ENCODE data around the gene GH2.
"Not testable (repeated sequence)": the region's sequence is repeated elsewhere in the genome, so short reads cannot be mapped to it uniquely, and the experiment has no call there.

Gene GH2

DNA sequence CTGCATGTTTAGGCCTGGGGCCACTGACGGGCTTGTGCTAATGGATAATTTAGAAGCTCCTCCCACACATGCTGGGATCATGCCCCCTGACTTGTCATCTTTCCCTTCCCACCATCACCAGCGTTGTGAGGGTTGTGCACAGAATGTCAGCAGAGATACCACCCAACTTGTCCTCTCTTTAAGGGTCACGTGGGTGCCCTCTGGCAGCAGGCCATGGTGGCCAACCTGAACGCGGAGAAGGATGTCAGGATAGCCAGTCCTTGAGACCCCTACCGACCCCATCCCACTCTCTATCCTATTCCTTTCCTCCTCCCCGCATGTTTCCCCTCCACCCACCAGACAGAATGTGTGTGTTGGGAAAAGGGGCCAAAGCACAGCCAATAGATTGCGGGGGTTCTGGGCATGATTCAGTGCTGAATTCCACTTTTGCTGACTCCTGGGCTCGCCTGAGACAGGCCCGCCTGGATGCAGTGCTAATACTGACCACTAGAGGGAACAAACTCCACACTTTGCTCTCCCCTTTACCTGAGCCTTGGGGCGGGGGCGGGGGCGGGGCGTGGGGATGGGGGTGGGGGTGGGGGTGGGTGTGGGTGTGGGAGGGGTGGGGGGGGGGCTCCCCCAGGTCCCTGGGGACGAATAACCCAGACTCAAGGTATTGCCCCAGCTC lies at the start of gene GH2:
Gene GH2 (minus strand): TSS at position 10 of the 667 bp plus-strand sequence. CDS start 143 bp downstream, outside the sequence.
- DNase-seq: peak; percentile 8 to 69

DNA sequence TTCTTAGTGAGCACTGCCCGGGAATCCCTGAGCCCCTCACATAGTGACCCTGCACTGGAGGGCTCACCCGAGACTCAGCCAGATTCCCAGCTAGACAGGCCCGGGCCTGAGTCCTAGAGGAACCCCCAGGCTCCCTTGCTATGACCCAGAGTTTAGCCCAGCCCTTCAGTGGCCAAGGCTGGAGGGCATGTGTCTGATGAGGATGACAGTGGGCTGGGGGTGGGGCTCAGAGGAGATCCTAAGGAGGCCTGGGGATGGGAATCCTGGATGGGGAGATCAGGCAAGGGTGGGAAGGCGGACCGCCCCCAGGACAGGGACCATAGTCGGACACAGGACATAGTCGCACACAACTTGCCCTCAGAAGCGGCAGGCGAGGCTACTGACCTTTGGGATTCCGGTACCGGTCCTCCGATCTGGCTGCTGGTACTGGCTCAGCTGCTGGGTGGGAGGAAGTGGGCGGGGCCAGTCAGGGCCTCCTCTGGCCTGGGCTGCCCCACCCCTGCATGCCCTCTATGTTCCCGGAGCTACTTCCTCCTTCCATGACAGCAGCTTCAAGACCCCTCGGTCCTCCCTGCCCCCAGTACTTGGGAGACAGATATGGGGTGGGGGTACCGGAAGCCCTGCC lies 49.3 kb upstream of the GH2 start:
- peak; percentile 45 to 48 for DNase-seq

DNA sequence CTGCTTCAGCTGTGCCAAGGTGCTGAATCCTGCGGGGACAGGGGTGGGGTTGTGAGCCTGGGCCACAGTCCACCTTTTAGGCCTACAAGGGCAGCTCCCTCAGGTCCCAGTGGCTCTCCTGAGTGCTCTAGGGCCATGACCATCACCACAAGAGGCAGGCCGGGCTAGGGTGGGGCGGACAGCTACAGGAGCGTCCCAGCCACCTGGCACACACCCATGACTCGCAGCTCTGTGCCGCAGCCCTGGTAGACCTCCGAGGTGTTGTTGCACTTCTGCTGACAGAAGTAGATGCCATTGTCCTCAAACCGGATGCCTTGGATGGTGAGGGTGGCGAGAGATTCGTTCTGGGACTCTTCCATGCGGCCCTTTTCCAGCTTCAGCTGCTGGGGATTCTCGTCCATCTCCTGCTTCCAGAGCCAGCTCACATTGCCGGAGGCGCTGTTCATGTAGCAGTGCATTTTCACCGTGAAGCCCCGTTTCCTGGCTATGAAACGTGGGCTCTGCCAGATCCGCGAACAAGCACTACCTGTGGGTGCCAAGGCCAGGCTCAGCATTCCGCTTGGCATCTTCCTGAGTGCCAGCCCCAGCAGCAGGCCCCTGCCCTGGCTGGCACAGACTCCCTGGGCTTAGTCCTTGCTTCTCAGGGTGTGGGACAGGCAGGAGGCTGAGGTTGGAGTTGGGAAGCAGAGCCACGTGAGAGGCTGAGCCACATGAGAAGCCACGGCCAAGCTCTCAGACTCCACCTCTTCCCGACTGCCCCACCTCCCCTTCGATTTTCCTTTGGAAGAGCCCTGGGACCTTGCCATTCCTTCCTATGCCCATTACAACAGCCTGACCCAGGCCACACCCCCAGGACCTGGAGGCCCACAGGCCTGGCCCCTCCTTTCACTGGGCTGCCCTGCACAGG lies 48.4 kb upstream of the GH2 start:
- DNase-seq: no peak

DNA sequence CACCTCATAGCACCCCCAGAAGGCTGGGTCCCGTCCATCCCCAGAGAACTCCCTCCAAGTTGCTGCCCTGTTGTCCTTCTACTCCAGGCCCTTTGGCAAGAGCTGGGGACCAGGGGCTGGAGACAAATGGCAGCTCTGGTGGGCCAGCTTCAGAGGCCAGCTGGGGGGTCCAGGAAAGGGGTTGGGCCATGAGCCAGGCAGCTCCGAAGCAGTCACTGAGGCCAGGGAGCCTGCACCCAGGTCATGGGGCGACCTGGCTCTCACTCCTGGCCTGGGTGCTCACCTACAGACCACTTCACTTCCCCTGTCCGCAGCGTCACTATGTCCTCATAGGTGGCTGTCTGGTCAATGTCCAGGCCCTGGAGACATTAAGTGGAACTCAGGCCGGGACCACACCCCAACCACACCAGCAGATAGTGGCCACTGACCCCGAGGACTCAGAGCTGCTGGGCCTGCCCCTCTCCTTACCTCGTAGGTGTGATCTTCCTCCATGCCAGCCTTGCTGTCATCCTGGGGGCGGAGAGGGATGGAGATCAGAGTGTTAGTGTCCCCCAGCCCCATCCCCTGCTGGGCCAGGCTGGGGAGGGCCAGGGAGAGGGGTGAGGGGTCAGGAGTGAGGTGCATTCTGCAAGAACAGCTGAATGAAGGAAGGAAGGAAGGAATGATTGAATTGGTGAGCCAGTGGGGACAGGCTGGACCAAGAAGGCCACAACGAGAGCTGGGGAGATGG lies 47.4 kb upstream of the GH2 start:
- no peak for DNase-seq

DNA sequence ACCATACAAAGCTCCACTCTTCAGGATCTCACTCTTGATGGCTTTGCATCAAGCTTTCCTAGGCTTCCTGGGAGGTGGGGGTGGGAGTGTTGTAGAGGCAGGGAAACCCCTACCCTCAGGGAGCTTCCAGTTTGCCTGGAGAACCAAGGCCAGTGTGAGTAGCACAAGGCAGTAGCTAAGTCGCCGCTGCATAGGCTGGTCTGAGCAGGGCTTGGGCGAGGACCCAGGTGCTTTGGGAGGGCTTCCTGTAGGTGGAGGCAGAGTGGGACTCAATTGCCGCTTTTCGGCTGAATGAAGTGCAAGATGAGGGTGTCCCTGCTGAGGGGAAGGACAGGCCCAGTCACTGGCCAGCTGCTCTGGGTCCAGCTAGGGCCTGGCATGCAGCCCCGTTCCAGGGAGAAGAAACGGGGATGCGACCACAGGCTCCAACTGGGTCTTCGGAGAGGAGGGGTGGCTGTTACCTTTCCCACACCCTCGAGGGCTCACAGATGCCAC lies 46.5 kb upstream of the GH2 start:
- DNase-seq: no peak

DNA sequence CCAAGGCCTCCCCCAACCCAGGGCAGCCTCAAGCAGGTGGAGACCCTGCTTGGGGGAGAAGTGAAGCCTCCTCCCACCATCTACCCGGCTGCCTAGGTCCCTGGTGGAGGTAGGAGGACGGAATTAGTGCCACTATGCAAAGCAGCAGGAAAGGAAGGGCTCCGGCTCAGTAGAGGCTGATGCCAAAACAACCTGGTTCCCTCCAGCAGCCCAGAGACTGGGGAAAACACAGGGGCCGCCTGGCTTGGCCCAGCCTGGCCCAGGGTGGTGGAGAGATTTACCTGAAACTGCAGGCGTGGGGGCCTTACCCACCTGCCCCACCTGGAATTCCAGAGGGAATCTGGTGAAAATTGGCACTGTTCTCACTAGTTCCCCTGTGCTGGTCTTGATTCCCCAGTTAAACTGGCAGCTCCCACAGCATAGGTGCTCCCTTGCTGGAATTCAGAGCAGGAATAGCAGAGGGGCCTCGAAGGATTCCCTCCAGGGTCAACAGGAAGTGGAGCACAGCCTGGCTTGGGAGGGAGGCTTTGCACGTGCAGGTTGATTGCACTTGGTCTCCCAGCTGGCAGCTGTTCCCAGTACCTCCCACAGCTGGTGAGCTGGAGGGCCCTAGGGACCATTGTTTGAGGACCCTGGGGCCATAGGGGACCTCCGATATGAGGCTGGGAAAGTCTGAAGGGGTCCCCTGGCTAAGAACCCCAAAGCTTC lies 45.9 kb upstream of the GH2 start:
- DNase-seq: no peak

DNA sequence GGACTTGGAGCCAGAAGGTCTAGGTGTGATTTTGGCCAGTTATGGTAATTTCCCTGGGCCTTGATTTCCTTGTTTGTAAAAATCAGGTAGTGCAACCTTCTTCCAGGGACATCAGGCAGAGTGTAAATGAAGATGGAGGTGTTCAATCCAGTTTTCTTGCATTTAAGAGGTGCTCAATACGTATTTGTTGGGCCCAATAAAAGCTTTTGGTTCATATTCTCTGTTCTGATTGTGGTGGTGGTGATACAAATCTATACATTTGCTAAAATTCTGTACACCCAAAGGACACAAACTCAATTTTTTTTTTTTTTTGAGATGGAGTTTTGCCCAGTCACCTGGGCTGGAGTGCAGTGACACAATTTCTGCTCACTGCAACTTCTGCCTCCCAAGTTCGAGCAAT lies 44.4 kb upstream of the GH2 start:
- DNase-seq: no peak

DNA sequence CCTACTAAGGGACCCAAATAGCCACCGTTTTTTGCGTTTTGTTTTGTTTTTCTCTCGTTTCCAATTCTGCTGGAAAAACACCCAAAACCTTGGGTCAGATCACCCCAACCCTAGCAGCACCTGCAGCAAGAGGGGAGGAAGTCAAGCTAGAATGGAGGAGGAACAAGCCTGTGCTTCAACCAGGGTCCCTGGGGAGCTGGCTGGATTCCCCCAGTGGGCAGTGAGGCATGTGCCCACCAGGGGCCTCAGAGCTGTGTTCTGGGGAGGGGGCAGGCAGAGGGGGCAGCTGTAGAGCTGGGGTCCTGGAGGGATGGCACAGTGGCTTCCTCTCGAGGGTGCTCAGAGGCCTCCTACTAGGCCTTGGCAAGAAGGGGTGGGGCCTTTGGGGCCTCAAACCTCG lies 43.9 kb upstream of the GH2 start:
- DNase-seq: no peak

DNA sequence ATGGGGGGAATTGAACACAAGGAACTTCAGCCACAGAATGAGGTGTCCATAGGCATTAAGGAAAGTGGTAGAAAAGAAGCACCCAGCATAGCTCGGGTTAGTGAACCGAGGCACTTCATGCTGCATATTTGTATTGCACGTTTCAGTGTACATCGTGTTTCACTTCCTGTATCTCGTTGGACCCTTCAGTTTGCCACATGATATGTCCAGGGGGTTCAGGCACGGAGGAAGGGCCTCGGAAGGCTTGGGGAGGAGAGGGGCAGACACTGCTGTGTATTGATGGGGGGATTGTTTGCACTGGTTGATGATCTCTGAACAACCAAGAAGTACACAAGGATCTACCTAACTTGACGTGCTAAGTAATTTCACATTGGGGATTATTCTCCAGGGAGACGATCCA lies 40.7 kb upstream of the GH2 start:
- DNase-seq: not testable (repeated sequence)

DNA sequence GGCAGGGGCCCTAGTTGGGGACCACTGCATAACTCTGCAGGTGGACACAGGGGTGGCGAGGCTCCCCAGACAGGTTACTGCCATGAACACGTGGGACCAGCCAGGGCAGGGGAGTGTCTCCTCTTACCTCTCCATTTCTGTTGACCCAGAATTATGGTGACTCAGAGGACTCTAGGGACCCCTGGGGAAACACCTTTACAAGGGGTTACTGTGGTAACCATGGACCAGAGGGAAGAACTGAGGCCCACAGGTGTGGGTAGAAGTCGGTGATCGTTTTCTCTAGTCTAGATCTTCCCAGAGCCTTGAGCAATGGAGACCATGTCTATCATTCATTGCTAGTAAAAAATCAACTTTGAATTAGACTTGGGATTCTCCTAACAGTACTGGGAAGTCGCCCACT lies 39.0 kb upstream of the GH2 start:
- DNase-seq: not testable (repeated sequence)

DNA sequence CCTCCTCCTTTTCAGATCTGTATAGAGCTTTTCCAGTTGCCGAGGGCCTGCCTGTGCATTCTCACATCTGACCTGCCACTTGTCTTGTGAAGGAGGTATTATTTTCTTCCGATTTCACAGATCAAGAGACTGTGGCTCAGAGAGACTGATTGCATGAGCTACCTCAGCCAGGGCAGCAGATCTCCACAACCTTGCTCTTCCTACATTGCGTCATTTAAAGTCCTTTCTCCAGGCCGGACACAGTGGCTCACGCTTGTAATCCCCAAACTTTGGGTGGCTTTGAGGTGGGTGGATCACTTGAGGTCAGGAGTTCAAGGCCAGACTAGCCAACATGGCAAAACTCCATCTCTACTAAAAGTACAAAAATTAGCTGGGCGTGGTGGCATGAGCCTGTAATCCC lies 38.3 kb upstream of the GH2 start:
- DNase-seq: not testable (repeated sequence)

DNA sequence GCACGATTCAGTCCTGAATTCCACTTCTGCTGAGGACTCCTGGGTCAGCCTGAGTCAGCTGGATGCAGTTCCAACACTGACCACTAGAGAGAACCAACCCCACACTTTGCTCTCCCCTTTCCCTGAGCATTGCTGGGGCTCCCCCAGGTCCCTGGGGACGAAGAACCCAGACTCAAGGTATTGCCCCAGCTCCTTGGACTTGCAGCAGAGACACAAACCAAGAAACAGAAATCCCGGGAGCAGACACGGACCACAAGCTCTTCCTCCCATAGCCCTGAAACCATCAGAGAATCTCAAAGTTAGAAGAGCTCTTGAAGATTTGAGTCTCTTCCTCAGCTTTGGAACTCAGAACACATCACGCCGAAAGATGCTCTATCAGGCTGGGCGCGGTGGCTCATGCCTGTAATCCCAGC lies 37.6 kb upstream of the GH2 start:
- DNase-seq: peak; percentile 24 to 89

DNA sequence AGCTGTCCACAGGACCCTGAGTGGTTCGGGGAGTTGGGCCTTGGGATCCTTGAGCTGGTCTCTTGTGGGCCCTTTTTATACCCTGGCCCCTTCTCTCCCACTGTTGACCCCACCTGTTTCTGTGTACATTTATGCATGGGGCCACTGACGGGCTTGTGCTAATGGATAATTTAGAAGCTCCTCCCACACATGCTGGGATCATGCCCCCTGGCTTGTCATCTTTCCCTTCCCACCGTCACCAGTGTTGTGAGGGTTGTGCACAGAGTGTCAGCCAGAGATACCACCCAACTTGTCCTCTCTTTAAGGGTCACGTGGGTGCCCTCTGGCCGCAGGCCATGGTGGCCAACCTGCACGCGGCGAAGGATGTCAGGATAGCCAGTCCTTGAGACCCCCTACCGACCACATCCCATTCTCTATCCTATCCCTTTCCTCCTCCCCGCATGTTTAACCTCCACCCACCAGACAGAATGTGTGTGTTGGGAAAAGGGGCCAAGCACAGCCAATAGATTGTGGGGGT lies 37.1 kb upstream of the GH2 start, which contains the start of gene GH1:
Gene GH1 (minus strand): TSS at position 51 of the 517 bp plus-strand sequence. CDS start 63 bp downstream, outside the sequence.
- not testable (repeated sequence) for DNase-seq

DNA sequence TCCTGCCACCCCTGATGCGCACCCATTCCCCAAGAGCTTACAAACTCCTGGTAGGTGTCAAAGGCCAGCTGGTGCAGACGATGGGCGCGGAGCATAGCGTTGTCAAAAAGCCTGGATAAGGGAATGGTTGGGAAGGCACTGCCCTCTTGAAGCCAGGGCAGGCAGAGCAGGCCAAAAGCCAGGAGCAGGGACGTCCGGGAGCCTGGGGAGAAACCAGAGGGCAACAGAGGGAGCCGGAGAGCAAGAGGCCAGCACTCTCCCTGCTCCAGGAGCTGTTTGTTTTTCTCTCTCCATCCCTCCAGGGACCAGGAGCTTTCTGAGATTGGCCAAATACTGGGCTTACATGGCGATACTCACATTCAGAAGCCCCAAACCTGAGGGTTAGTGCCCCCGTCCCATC lies 36.6 kb upstream of the GH2 start:
- DNase-seq: no peak

DNA sequence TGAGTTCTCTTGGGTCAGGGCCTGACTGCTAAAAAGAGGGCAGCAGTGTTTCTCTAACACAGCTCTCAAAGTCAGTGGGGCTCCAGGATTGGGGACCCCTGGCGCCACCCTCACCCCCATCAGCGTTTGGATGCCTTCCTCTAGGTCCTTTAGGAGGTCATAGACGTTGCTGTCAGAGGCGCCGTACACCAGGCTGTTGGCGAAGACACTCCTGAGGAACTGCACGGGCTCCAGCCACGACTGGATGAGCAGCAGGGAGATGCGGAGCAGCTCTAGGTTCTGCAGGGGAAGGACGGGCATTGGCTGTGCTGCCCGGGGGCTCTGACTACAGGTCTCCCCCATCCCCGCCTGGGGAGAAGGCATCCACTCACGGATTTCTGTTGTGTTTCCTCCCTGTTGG lies 35.9 kb upstream of the GH2 start:
- no peak for DNase-seq

DNA sequence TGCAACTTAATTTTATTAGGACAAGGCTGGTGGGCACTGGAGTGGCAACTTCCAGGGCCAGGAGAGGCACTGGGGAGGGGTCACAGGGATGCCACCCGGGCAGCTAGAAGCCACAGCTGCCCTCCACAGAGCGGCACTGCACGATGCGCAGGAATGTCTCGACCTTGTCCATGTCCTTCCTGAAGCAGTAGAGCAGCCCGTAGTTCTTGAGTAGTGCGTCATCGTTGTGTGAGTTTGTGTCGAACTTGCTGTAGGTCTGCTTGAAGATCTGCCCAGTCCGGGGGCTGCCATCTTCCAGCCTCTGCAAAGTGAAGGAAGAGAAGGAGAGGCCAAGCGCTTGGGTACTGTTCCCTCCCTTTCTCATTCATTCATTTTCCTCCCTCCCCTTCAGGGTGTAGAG lies 35.5 kb upstream of the GH2 start:
- DNase-seq: not testable (repeated sequence)

DNA sequence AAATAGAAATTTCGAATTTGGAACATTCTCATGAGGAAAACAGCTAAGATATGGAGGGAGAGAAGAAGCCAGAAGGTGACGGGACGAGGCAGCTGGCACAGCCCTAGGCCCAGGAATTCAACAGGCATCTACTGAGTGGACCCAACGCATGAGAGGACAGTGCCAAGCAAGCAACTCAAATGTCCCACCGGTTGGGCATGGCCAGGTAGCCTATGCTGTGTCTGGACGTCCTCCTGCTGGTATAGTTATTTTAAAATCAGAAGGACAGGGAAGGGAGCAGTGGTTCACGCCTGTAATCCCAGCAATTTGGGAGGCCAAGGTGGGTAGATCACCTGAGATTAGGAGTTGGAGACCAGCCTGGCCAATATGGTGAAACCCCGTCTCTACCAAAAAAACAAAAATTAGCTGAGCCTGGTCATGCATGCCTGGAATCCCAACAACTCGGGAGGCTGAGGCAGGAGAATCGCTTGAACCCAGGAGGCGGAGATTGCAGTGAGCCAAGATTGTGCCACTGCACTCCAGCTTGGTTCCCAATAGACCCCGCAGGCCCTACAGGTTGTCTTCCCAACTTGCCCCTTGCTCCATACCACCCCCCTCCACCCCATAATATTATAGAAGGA lies 34.9 kb upstream of the GH2 start:
- no peak for DNase-seq

DNA sequence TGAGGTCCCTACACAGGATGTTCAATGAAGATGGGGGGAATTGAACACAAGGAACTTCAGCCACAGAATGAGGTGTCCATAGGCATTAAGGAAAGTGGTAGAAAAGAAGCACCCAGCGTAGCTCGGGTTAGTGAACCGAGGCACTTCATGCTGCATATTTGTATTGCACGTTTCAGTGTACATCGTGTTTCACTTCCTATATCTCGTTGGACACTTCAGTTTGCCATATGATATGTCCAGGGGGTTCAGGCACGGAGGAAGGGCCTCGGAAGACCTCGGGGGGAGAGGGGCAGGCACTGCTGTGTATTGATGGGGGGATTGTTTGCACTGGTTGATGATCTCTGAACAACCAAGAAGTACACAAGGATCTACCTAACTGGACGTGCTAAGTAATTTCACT lies 34.0 kb upstream of the GH2 start:
- DNase-seq: not testable (repeated sequence)

DNA sequence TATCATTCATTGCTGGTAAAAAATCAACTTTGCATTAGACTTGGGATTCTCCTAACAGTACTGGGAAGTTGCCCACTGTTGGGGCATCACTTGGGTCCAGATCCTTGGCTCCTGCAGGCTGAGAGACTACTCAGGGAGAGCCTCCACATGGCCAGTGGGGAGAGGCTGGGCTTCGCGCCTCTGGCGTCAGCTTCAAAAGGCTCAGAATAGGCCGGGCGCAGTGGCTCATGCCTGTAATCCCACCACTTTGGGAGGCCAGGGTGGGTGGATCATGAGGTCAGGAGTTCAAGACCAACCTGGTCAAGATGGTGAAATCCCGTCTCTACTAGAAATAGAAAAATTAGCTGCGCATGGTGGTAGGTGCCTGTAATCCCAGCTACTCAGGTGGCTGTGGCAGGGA lies 32.7 kb upstream of the GH2 start:
- DNase-seq: no peak

DNA sequence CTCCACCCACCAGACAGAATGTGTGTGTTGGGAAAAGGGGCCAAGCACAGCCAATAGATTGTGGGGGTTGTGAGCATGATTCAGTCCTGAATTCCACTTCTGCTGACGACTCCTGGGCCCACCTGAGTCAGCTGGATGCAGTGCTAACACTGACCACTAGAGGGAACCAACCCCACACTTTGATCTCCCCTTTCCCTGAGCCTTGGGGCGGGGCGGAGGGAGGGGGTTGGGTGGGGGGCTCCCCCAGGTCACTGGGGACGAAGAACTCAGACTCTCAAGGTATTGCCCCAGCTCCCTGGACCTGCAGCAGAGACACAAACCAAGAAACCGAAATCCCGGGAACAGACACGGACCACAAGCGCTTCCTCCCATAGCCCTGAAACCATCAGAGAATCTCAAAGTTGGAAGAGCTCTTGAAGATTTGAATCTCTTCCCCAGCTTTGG lies 29.9 kb upstream of the GH2 start:
- peak in 1 of 2 donors; percentile 58 for DNase-seq

DNA sequence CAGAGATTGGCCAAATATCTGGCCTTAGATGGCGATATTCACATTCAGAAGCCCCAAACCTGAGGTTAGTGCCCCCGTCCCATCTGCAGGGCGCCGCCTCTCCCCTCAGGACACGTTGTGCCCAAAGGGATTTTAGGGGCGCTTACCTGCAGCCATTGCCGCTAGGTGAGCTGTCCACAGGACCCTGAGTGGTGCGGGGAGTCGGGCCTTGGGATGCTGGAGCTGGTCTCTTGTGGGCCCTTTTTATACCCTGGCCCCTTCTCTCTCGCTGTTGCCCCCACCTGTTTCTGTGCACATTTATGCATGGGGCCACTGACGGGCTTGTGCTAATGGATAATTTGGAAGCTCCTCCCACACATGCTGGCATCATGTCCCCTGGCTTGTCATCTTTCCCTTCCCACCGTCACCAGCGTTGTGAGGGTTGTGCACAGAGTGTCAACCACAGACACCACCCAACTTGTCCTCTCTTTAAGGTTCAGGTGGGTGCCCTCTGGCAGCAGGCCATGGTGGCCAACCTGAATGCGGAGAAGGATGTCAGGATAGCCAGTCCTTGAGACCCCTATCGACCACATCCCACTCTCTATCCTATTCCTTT lies 29.4 kb upstream of the GH2 start, which contains the start of gene CSHL1:
Gene CSHL1 (minus strand): TSS at position 218 of the 595 bp plus-strand sequence. CDS start 62 bp downstream, at position 156.
- DNase-seq: no peak

Measured in inflammatory macrophage treated with lipopolysaccharide for 1 hour (primary cell).